ENCODE measurements around the gene GALR1. TPM values are rescaled to one million over a fixed set of nuclear protein-coding genes. Genes with fewer than 3 reads are reported as not detected.

Gene GALR1
- not detected in 2 replicates for total RNA-seq

GRCh38 chr18:77249569-77250500, at the start of gene GALR1:
Gene GALR1, plus strand, starts transcription at chr18:77249848. Its CDS starts 701 bp downstream, at chr18:77250549.

Other genes starting within 250 kb of the GALR1 start
- gene MBP, start 117.1 kb upstream of the GALR1 start, total RNA-seq, result 0.30 and 0.32 TPM in 2 replicates

Measured in epithelial cell of umbilical artery (primary cell).